H1 (cell line): ENCODE data around the gene PAWR. TPM values are rescaled to one million over a fixed set of nuclear protein-coding genes. Genes with fewer than 3 reads are reported as not detected.

Experiments used
- POLR2A ChIP-seq, 2 experiments: IDR thresholded peaks; 1 replicate in 1 of 2; 2 replicates in 1 of 2; pipeline ENCODE4 v1.6.1; 2011; ENCODE audit warnings: low read depth in 2 of 2, low read length in 2 of 2, mild to moderate bottlenecking in 2 of 2; ENCODE audit errors: control extremely low read depth in 1 of 2
- RFX5 ChIP-seq: IDR thresholded peaks from 2 replicates; pipeline ENCODE4 v1.6.1; 2011; ENCODE audit warnings: low read depth, low read length, improper control_type of control experiment, borderline replicate concordance
- SAP30 ChIP-seq: fragments of 300-600 bp; sonication (generic); IDR thresholded peaks from 2 replicates; pipeline ENCODE4 v1.7.1; 2012; ENCODE audit warnings: low read length, moderate library complexity, mild to moderate bottlenecking, inconsistent platforms; ENCODE audit not compliant: insufficient read depth, insufficient replicate concordance
- SRF ChIP-seq: IDR thresholded peaks from 2 replicates; pipeline ENCODE4 v1.6.1; 2011; ENCODE audit warnings: mild to moderate bottlenecking, low read depth, low read length, moderate library complexity
- TBP ChIP-seq: IDR thresholded peaks from 2 replicates; pipeline ENCODE4 v1.6.1; 2011; ENCODE audit warnings: low read depth, low read length, improper control_type of control experiment
- polyA plus RNA-seq, 7 experiments: library from polyadenylated mRNA; depleted of rRNA in 3 of 7; stranded (reverse) in 5 of 7; unstranded in 2 of 7; fragments of >200 nt in 5 of 7; fragments of 200-250 nt in 2 of 7; gene quantifications; 1 replicate in 5 of 7; 2 replicates in 1 of 7; 4 replicates in 1 of 7; pipeline versions ENCODE4 v1.2.1 to v1.2.3, GENCODE V29; 2011 to 2013; ENCODE audit warnings: missing spikeins in 2 of 7, mixed read lengths in 2 of 7
- total RNA-seq: library from RNA; stranded (reverse); fragmentation: NEBNext Ultra II Directional; extraction: Animal tissue kit (Norgen Biotek cat#: 25700); gene quantifications from 2 replicates; pipeline ENCODE4 v1.2.1, GENCODE V29; 2021
- TF ChIP-seq, protein P1 (sequence below): IDR thresholded peaks from 2 replicates; pipeline ENCODE4 v1.6.1; 2011; ENCODE audit warnings: low read depth, mild to moderate bottlenecking, low read length; ENCODE audit not compliant: insufficient read depth

PAWR gene
- total and polyA plus RNA-seq, 2 of the 8 experiments (the other 6 are each of a cell fraction or from before 2014, with no cell fraction given), result 28.3 to 327 TPM

DNA sequence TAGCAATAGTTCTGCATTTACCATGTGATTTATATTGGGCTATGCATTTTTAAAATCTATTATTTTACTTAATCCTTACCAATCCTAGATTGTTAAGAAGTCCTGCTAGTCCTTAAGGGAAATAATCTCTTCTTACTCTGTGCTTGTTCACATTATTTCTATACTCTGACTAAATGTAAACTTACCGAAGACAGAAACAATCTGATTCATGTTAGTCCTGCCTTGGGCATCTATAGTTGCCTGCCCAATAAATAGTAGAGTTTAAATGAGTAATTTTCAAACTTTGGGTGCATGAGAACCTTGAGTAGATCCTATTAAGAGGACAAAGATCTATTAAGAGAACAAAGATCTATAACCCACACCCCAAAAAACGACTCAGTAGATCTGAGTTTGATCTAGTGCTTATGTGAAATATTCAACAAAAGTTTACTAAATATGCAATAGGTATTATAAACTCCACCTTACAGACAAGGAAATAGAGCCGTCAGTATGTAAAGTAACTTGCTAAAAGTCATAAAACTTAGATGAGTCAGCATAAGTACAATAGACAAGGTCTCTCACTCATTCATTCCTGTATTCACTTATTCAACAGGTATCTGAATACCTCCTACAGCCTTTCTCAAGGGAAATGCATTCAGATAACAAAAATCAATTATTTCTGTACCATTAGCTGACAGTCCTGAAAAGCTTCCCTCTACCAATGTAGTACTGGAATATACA lies 127.6 kb downstream of the PAWR start (continued):
- no peak for TF ChIP-seq SRF
- no peak for TF ChIP-seq TBP
- TF ChIP-seq RFX5, result no peak
- TF ChIP-seq SAP30, result no peak
- TF ChIP-seq POLR2A (IDR thresholded peaks at IDR 0.05; ENCODE audit: control extremely low read depth in 1 of 2, low read depth in 2 of 2, low read length in 2 of 2), result no peak
- TF ChIP-seq, protein P1, sequence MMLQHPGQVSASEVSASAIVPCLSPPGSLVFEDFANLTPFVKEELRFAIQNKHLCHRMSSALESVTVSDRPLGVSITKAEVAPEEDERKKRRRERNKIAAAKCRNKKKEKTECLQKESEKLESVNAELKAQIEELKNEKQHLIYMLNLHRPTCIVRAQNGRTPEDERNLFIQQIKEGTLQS, result no peak
